GM19468 (cell line): ENCODE measurements around the gene GBP2.
A peak's percentile ranks its signal among the peaks of the same experiment; 100 is the strongest.

ENCODE experiments used
- ATAC-seq: cut with Tn5 transposase; IDR thresholded peaks from one replicate; pipeline ENCODE4 v1.9.1; 2021; ENCODE audit warnings: mild to moderate bottlenecking, moderate library complexity, moderate number of reproducible peaks; ENCODE audit not compliant: unreplicated experiment; ENCODE audit errors: extremely low read depth

The GBP2 gene

GRCh38 chr1:89125913-89126580, at the start of gene GBP2:
Gene GBP2 (minus strand): TSS chr1:89126114. CDS start chr1:89121966, 4,148 bp downstream.
- ATAC-seq = peak; percentile 50

DNA sequence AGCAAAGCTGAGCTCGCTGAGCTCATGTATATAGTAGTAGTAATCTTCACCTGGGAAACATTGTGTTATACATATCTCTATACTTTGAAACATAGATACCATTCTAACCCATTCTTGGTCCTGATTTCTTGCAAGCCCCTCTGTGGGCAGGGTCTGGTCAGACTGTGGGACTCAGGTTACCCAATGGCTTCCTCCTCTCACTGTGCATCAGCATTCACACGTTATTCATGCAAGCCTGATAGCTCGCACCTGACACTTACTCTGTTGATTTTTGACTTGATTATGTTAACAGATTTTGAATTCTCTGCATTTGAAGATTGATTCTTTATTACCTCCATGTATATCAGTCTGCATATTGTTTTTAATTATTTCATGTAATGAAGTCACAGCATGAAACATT, 48.6 kb upstream of the GBP2 start:
- ATAC-seq = no peak

- ATAC-seq = no peak
Observed at GRCh38 chr1:89172468-89173143, 46.7 kb upstream of the GBP2 start.

DNA sequence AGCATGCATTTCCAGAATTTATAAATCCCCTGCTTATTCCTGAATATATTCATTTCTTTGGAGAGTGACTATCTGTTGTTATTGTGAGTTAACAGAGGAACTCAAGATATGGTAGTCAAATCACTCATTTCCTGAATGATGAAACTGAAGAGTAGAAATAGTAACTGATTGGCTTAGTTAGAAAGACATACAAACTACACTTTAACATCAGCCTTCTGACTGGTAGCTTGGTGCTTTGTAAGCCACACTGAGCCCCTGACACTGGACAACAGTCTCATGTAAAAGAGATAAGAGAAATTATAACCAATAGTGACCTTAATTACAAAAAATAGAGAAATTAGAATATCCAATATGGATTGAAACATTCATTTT, 45.1 kb upstream of the GBP2 start:
- no peak for ATAC-seq

DNA sequence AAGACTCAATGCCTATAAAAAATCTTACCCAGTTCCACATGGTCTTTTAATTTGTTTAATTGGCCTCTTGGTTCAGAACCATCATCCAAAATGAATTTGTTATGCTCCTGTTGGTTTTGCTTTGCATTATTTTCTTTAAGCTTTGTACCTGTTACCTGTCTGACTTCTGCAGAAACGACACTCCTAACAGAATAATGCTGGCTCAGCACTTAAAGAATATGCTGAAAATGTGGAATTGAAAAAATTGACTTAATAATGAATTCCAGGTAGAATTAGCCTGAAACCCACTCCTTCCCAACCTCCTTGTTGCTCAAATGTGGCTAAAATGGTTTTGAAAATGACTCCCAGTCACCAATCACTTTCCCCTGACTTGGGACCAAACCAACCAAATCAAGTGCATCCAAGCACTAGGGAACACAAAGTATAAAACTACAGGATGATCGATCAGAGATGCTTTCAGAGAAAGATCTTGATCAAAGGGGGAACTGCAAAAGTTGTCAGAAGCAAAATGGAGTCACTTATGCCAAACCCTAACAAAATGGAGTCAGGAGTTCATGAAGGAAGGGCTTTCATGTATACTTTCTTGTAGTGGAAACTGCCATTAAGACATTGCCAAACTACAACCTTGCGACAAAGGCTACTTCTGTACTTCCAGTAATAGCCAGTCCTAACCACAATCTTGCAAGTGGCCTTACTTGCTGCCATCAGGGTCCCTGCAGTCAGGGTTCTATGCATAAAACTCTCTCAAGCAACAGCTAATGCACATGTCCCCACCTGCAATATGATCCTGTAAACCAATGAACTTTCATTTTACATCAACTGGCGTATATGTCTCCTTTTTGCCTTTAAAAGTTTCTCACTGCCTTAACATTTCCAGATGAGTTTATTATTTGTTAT, 44.5 kb upstream of the GBP2 start:
- ATAC-seq = no peak

DNA sequence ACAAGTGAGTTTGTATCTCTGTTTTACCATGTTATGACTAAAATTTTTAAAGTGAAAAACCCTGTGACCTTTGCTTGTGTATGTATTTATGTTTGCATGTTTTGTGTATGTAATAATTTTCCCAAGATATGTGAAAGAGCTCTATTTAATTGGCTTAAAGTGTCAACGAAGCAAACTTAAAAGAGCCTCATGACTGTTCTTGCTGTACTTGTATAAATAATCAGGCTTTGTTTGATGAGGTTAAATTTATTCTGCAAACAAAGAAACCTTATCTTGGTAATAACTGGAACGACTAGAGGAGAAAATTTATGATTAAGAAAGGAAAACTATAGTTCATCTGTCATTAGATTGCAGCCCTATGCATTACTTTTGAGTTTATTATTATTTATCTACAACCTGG, 43.3 kb upstream of the GBP2 start:
- ATAC-seq = no peak

DNA sequence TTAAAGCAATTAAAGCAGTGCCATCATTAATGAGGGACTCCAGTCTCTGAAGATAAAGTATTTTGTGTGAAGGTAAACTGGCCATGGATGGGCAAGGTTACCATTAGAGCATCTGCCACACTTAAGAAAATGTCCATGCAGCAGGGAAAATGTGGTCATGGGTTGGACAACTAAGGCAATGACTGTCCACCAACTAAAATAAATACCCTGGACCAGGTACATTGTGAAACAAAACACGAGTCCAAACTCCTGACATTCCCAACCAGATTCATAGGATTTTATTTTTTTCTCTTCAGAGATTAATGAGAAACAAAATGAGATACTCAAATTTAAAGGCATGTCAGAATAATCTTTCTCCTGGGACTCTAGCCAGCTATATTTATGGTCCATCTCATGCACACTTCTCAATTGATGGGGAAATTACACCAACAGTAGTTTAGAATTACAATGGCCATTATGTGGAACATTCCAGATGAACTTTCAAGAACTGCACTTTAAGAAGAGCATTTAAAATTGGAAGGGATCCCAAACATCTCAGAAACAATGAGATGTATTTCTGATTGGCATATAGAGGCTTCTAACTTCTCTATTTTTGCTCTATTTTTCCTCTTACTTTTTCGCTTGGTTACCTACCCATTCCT, 41.8 kb upstream of the GBP2 start:
- no peak for ATAC-seq

DNA sequence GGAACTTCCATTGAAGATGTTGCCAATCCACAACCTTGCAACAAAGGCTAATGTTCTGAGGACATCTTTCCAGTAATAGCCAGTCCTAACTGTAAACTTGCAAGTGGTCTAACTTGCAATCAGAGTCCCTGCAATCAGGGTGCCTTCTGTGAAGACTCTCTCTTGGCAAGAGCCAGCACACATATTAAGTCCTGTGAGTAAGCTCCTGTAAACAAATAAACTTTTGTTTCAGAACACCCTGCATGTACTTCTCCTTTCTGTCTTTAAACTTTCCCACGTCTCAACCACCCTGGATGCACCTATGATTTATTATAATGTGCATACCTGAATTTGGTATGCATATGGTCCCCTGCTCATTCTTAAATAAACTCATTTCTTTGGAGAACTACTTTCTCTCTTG, 40.8 kb upstream of the GBP2 start:
- no peak for ATAC-seq

- ATAC-seq = no peak
Observed at GRCh38 chr1:89165811-89166210, 39.9 kb upstream of the GBP2 start.

GRCh38 chr1:89151047-89151446, 25.1 kb upstream of the GBP2 start:
- ATAC-seq = no peak

GRCh38 chr1:89149976-89150375, 24.1 kb upstream of the GBP2 start:
- no peak for ATAC-seq

DNA sequence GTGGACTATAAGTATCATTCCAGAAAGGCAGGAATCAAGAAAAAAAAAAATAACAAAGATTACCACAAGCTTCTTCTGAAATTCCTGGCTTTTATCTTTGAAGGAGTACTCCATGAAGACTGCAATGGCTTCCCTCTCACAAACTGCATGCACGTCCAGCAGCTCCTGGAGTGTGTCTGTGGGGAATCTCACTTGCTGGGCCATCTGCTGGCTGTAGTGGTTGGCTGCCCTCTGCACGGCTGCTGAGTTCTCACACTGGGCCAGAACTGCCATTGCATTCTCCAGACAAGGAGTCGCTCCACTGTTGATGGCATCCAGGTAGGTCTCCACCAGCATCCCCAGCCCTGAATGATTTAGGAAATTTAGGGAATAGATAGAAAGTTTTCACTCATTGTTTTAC, 23.3 kb upstream of the GBP2 start:
- ATAC-seq = no peak

DNA sequence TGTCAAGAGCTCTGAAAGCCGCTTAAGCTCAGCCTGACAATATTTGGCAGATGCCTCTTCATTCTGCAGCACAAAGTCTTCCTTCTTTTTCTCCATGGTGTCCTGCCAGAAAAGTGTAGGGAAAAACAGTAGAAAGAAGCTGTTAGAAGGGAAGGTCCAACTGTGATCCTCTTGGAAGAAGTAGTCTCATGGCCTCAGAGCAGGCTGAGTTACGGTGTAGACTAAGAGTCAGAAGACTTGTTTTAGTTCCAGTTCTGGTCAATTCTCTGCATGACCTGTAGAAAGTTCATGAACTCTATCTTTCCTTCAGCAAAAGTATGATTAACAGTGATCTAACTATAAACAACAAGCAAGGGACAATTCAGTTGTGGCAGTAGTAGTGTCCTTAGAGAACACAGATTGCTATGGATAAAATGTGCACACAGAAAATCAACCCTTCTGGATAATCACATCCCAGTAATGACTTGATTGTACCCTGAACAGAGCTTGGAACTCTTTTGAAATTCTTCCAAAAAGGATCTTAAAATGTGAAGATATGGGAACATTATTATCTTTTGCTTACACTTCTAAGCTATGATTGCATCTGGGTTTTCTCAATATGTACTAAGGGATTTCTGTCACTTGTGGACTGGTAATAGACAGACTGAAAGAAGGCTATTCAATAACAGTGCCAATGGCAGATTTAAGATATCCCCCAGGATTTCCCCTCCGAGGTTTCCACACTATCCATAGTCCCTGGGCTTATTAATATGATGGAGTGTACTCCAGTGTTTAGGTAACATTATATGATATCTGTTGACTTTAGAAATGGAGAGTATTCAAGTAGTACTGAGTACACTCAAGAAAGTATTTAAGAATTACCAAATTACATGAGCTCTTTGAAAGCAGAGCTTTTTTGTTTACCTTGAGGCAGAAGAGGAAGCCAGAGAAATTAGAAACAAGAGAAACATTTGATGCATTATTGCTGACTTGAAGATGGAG, 22.1 kb upstream of the GBP2 start:
- no peak for ATAC-seq

DNA sequence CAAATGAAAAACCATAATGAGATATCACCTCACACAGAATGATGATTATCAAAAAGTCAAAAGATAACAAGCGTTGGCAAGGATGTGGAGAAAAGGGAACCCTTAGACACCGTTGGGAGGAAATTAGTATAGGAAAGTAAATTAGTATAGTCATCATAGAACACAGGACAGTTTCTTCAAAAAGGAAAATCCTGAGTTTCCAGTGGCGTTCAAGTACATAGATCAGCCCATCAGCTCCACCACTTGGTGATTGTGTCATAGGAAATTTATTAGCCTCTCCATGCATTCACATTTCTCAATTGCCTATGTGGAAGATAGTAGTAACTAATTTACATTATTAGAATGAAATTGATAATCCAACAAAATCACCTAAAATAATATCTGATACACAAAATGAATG, 20.8 kb upstream of the GBP2 start:
- no peak for ATAC-seq

DNA sequence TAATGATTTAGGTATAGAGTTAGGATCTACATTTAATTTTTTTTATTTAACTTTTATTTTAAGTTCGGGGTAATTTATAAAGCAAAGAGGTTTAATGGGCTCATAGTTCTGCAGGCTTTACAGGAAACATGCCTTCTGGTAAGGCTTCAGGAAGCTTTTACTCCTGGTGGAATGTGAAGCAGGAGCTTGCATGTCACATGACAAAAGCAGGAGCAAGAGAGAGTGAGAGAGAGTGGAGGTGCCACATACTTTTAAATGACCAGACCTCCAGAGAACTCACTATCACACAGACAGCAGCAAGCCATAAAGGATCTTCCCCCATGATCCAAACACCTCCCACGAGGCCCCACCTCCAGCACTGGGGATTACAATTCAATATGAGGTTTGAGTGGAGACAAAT, 17.6 kb upstream of the GBP2 start:
- no peak for ATAC-seq

GRCh38 chr1:89142160-89142559, 16.2 kb upstream of the GBP2 start:
- no peak for ATAC-seq

- no peak for ATAC-seq
Observed at GRCh38 chr1:89133747-89134146, 7.8 kb upstream of the GBP2 start.

DNA sequence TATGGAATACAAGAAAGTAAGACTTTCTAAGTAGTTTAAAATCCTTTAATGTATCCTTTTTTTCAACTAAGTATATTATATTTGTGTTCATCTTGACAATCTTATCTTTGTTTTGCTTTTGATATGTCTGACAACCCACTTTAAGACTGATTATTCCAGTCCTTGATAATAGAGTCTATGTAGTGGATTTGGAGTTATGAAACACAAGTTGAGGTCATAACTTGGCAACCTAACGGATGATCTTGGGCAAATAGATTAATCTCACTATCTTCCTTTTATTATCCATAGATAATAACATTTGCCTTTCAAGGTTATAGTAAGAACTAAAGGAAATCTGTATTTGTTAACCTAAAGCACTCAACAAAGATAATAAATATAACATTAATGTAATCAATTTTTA, 4.8 kb upstream of the GBP2 start:
- no peak for ATAC-seq

- no peak for ATAC-seq
Observed at GRCh38 chr1:89129911-89130310, 4.0 kb upstream of the GBP2 start.
